Measurements from ENCODE around the gene POU2F3.

The POU2F3 gene

DNA sequence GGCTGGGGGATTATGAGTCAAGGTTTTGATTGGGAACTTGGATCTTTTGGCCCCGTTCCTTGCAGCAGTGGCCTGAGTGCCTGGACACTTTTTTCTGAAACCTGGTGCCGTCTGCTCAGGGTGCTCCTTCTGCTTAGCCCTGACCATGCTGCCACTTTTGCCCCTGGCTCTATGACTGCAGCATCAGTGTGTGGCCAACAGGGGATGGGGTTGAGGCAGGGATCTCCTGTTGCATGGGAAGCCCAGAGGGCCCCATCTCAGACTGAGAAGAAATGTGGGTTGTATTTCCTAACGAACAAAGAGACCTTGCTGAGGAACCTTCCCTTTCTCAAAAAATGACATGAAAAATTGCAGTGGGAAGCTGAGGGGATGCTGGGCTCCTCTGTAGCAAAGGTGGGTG lies 18.7 kb downstream of the POU2F3 start:
- TF ChIP-seq, protein P1, sequence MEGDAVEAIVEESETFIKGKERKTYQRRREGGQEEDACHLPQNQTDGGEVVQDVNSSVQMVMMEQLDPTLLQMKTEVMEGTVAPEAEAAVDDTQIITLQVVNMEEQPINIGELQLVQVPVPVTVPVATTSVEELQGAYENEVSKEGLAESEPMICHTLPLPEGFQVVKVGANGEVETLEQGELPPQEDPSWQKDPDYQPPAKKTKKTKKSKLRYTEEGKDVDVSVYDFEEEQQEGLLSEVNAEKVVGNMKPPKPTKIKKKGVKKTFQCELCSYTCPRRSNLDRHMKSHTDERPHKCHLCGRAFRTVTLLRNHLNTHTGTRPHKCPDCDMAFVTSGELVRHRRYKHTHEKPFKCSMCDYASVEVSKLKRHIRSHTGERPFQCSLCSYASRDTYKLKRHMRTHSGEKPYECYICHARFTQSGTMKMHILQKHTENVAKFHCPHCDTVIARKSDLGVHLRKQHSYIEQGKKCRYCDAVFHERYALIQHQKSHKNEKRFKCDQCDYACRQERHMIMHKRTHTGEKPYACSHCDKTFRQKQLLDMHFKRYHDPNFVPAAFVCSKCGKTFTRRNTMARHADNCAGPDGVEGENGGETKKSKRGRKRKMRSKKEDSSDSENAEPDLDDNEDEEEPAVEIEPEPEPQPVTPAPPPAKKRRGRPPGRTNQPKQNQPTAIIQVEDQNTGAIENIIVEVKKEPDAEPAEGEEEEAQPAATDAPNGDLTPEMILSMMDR (IDR thresholded peaks at IDR 0.05; ENCODE audit: borderline replicate concordance, insufficient read depth, low read depth, low read length) = 0 out of 2 replicates have a peak, but pooled peaks have one; percentile 10
- no peak overlapping the region for H3K4me3 ChIP-seq (ENCODE audit: low read depth, low read length)

DNA sequence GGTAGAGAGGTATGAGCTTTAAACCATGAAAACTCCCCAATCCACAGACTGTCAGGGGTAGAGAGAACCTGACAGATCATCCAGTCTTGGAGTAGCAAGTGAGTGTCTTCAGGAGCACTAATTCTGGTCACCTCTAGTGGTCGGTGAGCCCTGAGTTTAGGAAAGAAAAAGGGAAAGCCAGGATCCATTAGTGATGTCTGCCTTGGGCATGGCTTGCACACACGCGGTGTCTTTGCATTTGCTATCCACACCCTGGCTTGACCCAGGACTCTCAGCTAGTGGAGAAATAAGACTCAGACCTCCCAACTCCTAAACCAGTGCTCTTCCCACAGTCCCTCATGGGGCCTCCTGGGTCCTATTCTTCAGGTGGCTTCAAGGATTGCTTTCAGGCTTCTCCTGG lies 19.3 kb downstream of the POU2F3 start:
- no peak overlapping the region for H3K4me3 ChIP-seq (ENCODE audit: low read depth, low read length)
- TF ChIP-seq, protein P1 (IDR thresholded peaks at IDR 0.05; ENCODE audit: borderline replicate concordance, insufficient read depth, low read depth, low read length) = no peak

DNA sequence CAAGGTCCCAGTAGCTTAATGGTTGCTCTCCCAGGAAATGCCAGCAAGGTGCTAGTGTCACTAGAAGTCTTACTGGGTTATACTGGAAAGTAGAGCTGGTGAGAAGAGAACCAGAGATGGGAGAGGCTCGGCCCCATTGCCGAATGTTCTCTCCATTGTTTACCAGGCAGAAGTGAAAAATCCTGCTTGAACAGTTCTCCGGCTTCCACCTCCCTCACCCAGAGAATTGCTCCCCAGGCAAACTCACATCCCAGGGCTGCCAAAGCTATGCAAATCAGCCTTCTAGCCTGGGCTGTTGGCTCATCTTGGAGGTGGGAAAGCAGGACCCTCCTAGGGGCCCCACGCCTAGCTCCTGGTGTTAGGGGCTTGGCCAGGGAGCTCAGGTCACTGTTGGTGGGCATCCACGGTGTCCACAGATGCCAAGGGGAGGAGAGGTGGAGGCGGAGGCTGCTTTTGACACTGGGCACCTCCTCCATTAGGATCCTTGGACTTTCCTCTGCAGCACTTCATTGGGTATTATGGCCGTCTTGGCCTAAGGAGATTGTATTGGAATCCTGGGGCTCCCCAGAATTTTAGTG lies 20.1 kb downstream of the POU2F3 start:
- H3K4me3 ChIP-seq (ENCODE audit: low read depth, low read length) = no peak overlapping the region
- TF ChIP-seq, protein P1 (IDR thresholded peaks at IDR 0.05; ENCODE audit: borderline replicate concordance, insufficient read depth, low read depth, low read length) = no peak

DNA sequence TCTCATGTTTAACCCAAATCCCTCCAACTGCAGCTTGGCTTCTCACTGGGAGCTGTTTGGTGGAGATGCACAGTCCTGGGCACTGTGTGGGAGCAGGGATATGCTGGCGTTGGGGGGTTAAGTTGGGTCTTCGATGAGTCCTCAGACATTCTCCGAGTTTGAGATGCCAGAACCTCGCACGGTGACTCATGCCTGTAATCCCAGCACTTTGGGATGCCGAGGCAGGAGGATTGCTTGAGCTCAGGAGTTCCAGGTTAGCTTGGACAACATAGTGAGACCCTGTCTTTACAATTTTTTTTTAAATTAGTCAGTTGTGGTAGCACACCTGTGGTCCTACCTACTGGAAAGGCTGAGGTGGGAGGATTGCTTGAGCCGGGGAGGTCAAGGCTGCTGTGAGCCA lies 20.7 kb downstream of the POU2F3 start:
- no peak overlapping the region for H3K4me3 ChIP-seq (ENCODE audit: low read depth, low read length)
- TF ChIP-seq, protein P1 (IDR thresholded peaks at IDR 0.05; ENCODE audit: borderline replicate concordance, insufficient read depth, low read depth, low read length) = no peak

DNA sequence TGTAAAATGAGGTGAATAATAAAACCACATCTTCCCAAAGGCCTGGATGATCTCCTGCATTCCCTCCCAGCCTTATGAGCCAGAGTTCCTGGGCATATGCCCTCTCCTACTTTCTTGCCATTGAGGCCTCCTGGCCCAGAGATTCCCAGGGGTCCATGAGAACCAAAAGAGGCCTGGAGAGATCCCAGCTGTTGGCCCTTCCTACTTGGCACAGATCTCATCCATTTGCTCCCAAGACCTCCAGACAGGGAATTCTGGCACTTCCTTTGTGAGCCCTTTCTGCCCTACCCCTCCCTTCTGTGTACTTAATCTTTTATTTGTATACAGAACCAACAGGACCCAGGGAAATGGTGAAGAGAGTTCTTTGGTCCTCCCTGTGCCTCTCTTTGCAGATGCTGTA lies 21.4 kb downstream of the POU2F3 start:
- H3K4me3 ChIP-seq (ENCODE audit: low read depth, low read length) = no peak overlapping the region
- TF ChIP-seq, protein P1 (IDR thresholded peaks at IDR 0.05; ENCODE audit: borderline replicate concordance, insufficient read depth, low read depth, low read length) = no peak

DNA sequence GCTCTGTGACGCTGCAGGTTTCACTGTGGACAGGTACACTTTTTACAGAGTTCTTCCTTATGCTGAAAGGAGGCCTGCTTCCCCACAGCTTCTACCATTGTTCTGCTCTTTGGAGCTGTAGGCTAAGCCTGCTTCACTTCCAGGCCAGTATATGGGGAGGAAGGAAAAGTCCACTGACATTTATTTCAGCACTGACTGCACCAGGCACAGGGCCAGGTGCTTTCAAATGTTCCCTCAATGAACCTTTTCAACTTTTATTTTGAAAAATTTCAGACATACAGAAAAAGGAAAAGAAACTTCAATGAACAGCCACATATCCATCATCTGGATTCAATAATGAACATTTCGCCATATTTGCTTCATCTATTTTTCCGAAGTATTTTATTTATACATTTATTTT lies 22.0 kb downstream of the POU2F3 start:
- TF ChIP-seq, protein P1 (IDR thresholded peaks at IDR 0.05; ENCODE audit: borderline replicate concordance, insufficient read depth, low read depth, low read length) = no peak
- no peak overlapping the region for H3K4me3 ChIP-seq (ENCODE audit: low read depth, low read length)

DNA sequence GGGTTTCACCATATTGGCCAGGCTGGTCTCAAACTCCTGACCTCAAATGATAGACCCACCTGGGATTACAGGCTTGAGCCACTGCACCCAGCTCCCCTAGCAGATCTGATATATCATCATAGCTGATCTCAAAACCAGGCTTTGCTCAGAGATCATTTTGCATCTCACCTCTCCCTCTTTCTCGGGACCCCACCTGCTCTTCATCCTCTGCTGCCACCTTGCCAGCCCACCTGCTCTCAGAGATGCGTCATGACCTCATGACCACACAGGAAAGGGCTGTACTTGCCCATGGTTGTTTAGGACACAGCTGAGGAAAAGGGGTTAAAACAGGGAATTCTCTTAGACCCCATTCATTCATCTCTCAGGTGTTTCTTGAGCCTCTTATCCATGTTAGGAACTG lies 27.4 kb downstream of the POU2F3 start:
- TF ChIP-seq, protein P1 (IDR thresholded peaks at IDR 0.05; ENCODE audit: borderline replicate concordance, insufficient read depth, low read depth, low read length) = no peak
- H3K4me3 ChIP-seq (ENCODE audit: low read depth, low read length) = no peak overlapping the region

Data from GM12875 (cell line).